Body of pancreas (tissue), 4 donors: Measurements from ENCODE around the gene TFAM. TPM values are rescaled to one million over a fixed set of nuclear protein-coding genes. Genes with fewer than 3 reads are reported as not detected.

Source experiments
- ATAC-seq: fragments of 150-250 bp; one replicate; pipeline ENCODE4 v1.9.1; 2016
- DNase-seq, 4 donors: peaks; one replicate each; pipeline ENCODE4 v3.0.0-alpha.2; 2019
- H3K27ac ChIP-seq, 4 donors: fragments of 200-600 bp; sonication (generic); 1 replicate in 3 of 4; 2 replicates in 1 of 4; pipeline versions ENCODE4 v1.5.1 to v1.6.1; 2016 to 2019; ENCODE audit warnings: mild to moderate bottlenecking in 1 of 4, mixed read lengths in 1 of 4, moderate library complexity in 1 of 4
- H3K27me3 ChIP-seq, 2 donors: fragments of 200-600 bp; sonication (generic); one replicate each; pipeline ENCODE4 v1.6.0; 2016; ENCODE audit warnings: mild to moderate bottlenecking in 1 of 2
- H3K36me3 ChIP-seq, 2 donors: fragments of 200-600 bp; sonication (generic); replicated peaks in 1 of 2; 2 replicates each; pipeline ENCODE4 v1.5.1; 2016; ENCODE audit warnings: low read depth in 2 of 2; ENCODE audit not compliant: insufficient read depth in 1 of 2
- H3K4me1 ChIP-seq: fragments of 200-600 bp; sonication (generic); one replicate; pipeline ENCODE4 v1.6.0; 2016
- H3K4me3 ChIP-seq, 2 donors: fragments of 200-600 bp; sonication (generic); 1 replicate in 1 of 2; 2 replicates in 1 of 2; pipeline ENCODE4 v1.5.1; 2016 to 2019
- H3K9me3 ChIP-seq, 3 donors: fragments of 200-600 bp; sonication (generic); 1 replicate in 2 of 3; 2 replicates in 1 of 3; pipeline ENCODE4 v1.5.1; 2016
- POLR2A ChIP-seq, 3 donors: fragments of 450-650 bp; IDR thresholded peaks; one replicate each; pipeline ENCODE4 v1.6.1; 2016; ENCODE audit warnings: antibody characterized with exemption in 3 of 3, mild to moderate bottlenecking in 2 of 3
- WGBS, 2 donors: methylation state at CpG; one replicate each; pipeline ENCODE4 v1.1.5; 2017; 5-methylcytosine and 5-hydroxymethylcytosine counted together
- intact Hi-C: fragments of 100-400 bp; cut with DNase I; formaldehyde crosslinking; loops from one replicate; pipeline ENCODE4 v1.15.1; 2023
- total RNA-seq, 2 donors: library from RNA; depleted of rRNA; stranded (reverse); fragments of >200 nt; gene quantifications; one replicate each; pipeline ENCODE4 v1.1.0, GENCODE V29; 2016
- TF ChIP-seq, protein P1 (sequence below), 7 experiments: fragments of 450-650 bp in 4 of 7; fragments of 200-600 bp in 3 of 7; sonication (generic) in 3 of 7; IDR thresholded peaks; one replicate each; pipeline ENCODE4 v1.5.1; 2016 to 2019; ENCODE audit warnings: antibody characterized with exemption in 7 of 7

TFAM gene
- total RNA-seq, 2 donors from 2014 or later = 2.6 to 10.1 TPM

DNA sequence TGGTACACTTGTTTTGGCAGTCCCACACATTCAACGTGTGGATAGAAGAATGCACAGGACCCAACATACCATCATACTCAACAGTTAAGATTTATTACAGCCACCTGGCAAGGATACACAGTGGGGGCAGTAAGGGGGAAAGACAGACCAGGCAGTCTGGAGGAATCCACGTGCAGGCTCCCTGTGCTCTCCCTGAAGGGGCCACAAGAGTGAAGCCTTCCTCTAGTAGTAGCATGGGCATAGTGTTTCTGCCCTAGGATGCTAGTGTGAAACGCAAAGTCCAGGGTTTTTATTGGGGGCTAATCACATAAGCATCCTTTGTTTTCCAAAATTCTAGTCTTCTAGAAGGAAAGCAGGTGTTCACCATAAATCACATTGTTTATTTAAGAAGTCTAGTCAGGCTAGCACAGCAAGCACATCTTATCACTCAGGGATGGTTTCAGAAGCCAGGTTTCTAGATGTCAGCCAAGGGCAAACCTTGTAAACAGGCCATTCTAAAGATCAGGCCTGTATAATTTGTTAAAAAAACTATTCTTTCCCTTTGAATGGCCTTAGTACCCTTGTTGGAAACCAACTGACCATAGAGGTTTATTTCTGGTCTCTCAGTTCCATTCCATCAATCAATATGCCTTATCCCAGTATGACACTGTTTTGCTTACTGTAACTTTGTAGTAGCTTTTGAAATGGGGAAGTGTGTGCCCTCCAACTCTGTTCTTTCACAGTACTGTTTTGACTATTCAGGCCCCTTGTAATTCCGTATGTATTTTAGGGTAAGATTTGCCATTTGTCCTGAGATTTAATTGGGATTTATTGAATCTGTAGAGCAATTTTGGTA lies 12.4 kb upstream of the TFAM start:
- Histone ChIP-seq H3K4me1 (no peaks in the 10 kb centered on the region), H3K4me3 (no peak overlapping the region), H3K27ac (no peak overlapping the region), H3K27me3 (no peaks in the 10 kb centered on the region), H3K9me3 (no peaks in the 10 kb centered on the region), H3K36me3 (no peaks in the 10 kb centered on the region)
- intact Hi-C loops = no loop called here
- ATAC-seq (no peak), DNase-seq (no peak)
- TF ChIP-seq POLR2A (IDR thresholded peaks at IDR 0.05) = no peak
- TF ChIP-seq, protein P1, sequence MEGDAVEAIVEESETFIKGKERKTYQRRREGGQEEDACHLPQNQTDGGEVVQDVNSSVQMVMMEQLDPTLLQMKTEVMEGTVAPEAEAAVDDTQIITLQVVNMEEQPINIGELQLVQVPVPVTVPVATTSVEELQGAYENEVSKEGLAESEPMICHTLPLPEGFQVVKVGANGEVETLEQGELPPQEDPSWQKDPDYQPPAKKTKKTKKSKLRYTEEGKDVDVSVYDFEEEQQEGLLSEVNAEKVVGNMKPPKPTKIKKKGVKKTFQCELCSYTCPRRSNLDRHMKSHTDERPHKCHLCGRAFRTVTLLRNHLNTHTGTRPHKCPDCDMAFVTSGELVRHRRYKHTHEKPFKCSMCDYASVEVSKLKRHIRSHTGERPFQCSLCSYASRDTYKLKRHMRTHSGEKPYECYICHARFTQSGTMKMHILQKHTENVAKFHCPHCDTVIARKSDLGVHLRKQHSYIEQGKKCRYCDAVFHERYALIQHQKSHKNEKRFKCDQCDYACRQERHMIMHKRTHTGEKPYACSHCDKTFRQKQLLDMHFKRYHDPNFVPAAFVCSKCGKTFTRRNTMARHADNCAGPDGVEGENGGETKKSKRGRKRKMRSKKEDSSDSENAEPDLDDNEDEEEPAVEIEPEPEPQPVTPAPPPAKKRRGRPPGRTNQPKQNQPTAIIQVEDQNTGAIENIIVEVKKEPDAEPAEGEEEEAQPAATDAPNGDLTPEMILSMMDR (IDR thresholded peaks at IDR 0.05) = no peak
- 74 to 90% methylated on average over 4 of the region's 4 CpGs for WGBS, 2 donors

- DNase-seq (no peak), ATAC-seq (no peak)
- intact Hi-C loops = no loop called here
- no peak overlapping the region for H3K27ac ChIP-seq
- TF ChIP-seq, protein P1 (IDR thresholded peaks at IDR 0.05) = no peak
- TF ChIP-seq POLR2A (IDR thresholded peaks at IDR 0.05) = no peak
- H3K36me3 ChIP-seq = no peaks in the 10 kb centered on the region
- H3K27me3 ChIP-seq = no peaks in the 10 kb centered on the region
- H3K9me3 ChIP-seq = no peaks in the 10 kb centered on the region
- no peaks in the 10 kb centered on the region for H3K4me1 ChIP-seq
- H3K4me3 ChIP-seq = no peak overlapping the region
- 79 to 82% methylated on average over 3 of the region's 3 CpGs for WGBS, 2 donors
Observed at GRCh38 chr10:58373442-58373827, 11.8 kb upstream of the TFAM start.

- Histone ChIP-seq H3K27ac (no peak overlapping the region), H3K36me3 (no peaks in the 10 kb centered on the region), H3K4me1 (peaks cover 21% of the 10 kb centered on the region), H3K4me3 (no peak overlapping the region), H3K9me3 (no peaks in the 10 kb centered on the region), H3K27me3 (no peaks in the 10 kb centered on the region)
- WGBS, 2 donors = 54 to 68% methylated on average over 2 of the region's 2 CpGs
- TF ChIP-seq, protein P1 (IDR thresholded peaks at IDR 0.05) = no peak
- TF ChIP-seq POLR2A (IDR thresholded peaks at IDR 0.05) = no peak
- DNase-seq (no peak), ATAC-seq (no peak)
- intact Hi-C loops = no loop called here
Observed at GRCh38 chr10:58382489-58382995, 2.7 kb upstream of the TFAM start.

DNA sequence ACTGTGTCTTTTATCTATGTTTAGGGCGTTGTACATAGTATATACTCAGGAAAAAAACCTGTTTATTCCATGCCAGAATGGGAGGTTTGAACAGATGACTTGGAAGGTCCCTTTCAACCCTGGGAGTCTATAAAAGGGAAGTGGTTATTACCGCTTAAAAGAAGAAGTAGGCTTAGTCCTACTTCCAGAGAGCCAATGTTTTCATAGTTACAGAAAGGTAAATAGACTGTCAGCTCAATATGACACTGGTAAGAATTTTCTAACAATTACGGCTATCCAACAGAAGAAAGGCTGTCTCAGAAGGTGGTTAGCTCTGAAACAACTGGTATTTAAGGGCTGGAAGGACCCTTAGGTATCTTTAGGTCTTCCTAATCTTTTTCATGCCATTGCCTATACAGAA lies 1.1 kb upstream of the TFAM start:
- no peaks in the 10 kb centered on the region for H3K9me3 ChIP-seq
- H3K27me3 ChIP-seq = no peaks in the 10 kb centered on the region
- peaks cover 21% of the 10 kb centered on the region for H3K4me1 ChIP-seq
- peak overlapping the region in 1 of 2 donors; percentile 92 for H3K4me3 ChIP-seq
- TF ChIP-seq POLR2A (IDR thresholded peaks at IDR 0.05) = no peak
- TF ChIP-seq, protein P1 (IDR thresholded peaks at IDR 0.05) = no peak
- ATAC-seq (no peak), DNase-seq (no peak)
- H3K27ac ChIP-seq = peak overlapping the region in 2 of 4 donors; percentile 82 to 85
- WGBS, 2 donors = 55 to 57% methylated on average over 3 of the region's 3 CpGs
- H3K36me3 ChIP-seq = peaks cover 0 to 2% of the 10 kb centered on the region in 2 donors
- intact Hi-C loops = no loop called here
